Measurements from ENCODE around the gene C10orf71.

The C10orf71 gene

DNA sequence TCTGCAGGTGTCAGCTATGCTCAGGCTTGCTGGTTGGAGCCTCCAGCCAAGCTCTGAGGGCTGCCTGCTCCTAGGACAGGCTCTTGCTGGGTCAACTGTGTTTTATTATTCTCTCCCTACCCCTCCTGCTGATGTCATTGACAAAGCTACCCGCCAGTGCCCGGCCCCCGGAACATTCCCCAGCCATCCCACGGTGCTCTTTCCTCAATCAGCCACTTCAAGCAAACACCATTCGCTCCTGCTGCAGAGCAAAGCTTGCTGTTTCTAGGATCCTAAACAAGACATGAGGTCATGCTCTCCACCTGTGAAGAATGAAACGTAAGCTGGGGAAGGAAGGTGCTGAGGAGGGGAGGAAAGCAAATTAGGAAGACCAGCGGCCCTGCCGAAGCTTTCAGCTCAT, 2.1 kb upstream of the C10orf71 start:
- DNase-seq: no peak

DNA sequence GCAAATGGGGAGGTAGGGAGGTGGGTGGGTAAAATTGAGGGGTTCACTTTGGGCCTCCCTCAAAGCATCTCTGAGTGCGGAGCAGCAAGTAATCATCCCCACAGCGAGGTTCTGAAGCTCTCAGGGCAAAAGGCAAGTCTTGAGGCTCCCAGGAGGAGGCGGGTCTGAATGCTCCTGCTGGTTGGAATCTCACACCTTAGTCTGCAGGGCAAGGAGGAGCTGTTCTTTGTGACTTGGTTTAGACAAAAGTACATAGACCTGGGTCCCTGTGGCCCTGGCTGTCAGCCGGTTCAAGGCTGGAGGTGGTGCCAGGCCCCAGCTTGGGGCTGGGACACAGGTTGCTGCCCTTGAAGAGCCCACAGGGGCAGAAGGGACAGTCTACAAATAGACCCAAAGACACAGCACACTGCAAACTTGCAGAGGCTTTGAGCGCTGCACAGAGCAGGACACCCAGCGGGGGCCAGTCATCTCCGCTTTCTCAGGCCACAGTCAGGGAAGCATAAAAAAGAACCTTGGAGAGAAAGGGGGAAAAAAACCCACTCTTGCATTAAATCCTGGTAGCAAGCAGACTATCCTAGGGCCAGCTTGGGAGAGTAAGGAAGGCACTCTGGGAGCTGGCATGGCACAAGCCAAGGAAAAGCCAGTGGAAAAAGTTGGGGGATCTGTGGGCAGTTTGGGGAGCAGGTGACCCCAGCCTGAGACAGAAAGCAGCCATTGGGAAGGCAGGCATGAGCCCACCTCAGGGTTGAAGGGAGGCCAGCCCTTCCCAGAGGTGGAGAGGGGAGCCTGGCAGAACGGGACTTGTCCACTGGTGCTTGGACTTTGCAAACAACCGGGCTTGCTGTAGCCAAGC, 926 bp upstream of the C10orf71 start:
- no peak for DNase-seq

DNA sequence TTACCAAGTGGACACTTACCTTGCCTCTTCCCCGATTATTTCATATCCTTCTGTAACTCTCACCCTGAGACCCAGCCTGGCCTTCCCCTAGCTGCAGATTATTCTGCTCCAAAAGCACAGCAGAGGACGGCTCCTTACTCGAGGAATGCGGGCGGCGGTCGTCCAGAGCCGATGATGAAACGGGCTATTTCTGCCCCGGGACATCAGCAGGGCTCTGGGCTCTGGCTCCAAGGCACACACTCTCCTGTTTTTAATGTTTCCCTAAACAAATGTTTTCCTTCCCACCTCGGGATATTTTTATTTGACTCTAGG, 343 bp upstream of the C10orf71 start:
- no peak for DNase-seq

DNA sequence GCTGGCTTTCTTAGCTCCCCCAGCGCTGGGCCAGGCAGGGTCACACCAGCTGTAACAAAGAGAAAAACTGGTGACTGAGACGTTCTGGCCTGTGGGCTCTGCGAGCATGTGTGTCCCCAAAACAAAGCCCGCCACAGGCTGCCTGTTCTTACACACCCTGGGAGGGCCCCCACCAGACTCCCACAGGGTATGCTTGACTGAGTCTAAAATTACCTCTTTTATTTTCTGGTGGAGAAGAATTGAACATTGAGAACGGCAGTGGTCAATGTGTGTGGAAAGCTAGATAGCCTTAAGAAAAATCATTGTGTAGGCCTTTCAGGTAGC, 808 bp downstream of the C10orf71 start:
- DNase-seq: no peak

- no peak for DNase-seq
These were observed 1.4 kb downstream of the C10orf71 start for GRCh38 chr10:49300140-49300974.

GRCh38 chr10:49301302-49301701, 2.3 kb downstream of the C10orf71 start:
- DNase-seq: no peak

GRCh38 chr10:49302088-49302487, 3.1 kb downstream of the C10orf71 start:
- DNase-seq: no peak

GRCh38 chr10:49303711-49304110, 4.7 kb downstream of the C10orf71 start:
- no peak for DNase-seq

- no peak for DNase-seq
These were observed 5.2 kb downstream of the C10orf71 start for GRCh38 chr10:49304137-49304536.

- DNase-seq: no peak
These were observed 9.0 kb downstream of the C10orf71 start for GRCh38 chr10:49307921-49308320.

DNA sequence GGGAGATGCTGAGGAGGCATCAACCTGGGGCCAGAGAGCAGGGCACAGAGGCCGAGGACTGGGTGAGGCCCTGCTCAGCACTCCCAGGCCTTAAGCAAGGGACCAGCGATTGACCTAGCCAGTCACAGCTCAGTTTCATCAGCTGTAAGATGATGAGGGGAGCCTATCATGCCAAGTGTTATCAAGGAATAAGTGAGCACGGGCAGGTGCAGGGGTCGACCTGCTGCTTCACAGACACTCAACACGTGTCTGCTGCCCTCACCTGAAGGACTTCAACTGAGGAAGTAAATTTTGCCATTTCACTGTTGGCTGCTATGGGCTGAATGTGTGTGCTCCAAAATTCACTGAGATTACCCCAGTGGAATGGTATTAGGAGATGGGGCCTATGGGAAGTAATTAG, 9.9 kb downstream of the C10orf71 start:
- DNase-seq: no peak

DNA sequence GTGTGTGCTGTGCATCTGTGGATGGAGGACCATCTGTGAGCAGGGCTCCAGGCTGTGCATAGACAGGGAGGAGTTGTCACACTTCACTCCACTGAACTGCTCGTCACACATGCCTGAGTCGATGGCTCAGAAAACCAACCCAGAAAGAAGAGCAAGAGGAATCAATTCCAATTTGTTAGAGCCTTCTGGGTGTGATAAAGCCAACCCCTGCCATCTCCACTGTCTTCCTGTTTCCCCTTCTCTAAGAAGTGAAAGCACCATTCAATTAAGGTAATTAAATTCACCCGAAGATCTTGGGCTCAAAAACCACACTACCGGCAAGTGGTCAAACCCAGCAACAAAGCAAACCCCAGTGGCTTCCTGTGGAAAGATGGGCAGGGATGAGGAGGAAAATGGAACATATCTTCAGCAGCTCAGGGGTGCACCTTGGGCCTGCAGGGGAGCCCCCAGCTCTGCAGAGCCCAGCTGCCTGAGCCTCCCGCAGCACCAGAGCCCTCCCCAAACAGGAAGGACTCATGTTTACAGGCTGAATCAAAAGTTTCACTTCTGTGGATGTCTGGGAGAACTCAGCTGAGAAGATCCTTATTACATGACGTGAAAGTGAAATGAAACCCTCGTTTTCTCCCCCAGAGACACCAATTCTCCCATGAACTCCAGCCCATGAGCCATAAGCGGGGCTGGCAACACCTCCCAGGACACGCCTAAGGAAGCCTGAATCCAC, 10.9 kb downstream of the C10orf71 start:
- no peak for DNase-seq

- no peak for DNase-seq
These were observed 11.5 kb downstream of the C10orf71 start for GRCh38 chr10:49310460-49310859.

- DNase-seq: no peak
These were observed 12.1 kb downstream of the C10orf71 start for GRCh38 chr10:49310901-49311554.

GRCh38 chr10:49311555-49312236, 12.7 kb downstream of the C10orf71 start:
- DNase-seq: no peak

DNA sequence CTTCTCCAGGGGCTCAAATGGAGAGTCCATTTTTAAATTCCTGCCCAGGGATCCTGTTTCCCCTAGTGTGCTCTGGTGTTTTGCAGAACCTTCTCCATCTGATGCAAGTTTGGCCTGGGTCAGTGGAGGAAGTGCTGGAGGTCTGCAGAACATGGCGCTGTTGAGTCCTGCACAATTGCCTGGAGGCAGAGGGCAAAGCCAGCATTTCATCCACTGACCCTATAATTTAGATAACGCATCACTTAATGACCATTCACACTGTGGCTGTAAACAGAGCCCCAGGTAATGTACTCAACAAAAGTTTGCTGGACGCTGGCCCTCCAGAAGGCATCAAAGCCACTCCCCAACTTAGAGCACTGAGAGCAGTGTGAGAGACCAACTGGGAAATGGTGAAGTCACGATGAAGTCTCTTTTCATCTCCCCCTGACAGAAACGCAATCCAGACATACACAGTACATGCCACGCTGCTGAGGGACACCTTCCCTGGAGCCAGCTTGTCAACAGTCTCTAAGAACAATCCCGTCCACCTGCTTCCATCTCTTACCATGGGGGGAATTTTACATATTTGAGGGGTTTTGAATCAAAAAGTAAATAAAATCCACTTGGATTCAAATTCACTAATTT, 13.4 kb downstream of the C10orf71 start:
- no peak for DNase-seq

DNA sequence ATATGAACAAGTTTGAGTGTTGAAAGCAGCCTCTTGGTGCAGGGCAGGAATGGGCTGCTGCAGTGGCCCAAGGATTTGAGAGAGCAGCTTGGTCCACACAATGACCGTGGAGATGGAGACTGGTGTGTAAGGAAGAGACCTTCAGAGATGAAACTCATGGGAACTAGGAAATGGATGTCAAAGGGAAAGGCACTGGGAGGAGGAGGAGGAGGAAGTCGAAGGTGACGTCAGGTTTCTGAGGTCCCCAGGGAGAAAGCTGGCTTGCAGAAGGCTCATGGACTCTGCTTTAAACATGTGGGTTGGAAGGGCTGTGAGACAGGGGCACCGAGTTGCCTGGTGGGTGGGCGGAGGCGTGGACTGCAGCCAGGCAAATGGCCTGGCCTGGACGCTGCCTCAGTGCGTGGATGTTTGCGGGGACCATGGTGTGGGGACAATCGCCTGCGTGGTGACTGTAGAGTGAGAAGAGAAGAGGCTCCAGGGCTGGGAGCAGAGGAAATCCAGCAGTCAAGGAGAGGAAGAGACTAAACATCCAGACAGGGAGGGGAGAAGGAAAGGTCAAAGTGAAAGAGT, 14.6 kb downstream of the C10orf71 start:
- no peak for DNase-seq

GRCh38 chr10:49314806-49315205, 15.8 kb downstream of the C10orf71 start:
- DNase-seq: no peak

GRCh38 chr10:49318028-49318427, 19.1 kb downstream of the C10orf71 start:
- DNase-seq: no peak

DNA sequence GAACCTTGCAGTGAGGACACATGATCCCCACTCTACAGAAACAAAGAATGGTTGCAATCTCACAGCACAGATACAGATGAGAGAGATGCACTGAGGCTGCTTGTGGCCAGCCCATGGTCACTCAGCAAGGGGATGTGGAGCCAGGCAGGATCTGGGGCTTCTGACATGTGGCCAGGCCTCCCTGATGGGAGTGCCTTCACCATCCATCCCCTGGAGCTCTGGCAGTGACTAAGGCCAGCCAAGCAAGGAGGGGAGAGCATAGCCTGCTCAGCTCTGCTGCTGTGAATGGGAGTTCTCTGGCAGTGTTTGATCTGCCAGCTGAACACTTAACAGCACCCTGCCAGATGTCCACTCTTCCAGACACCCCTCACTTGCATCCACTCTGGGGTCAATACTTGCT, 19.8 kb downstream of the C10orf71 start:
- DNase-seq: no peak

DNA sequence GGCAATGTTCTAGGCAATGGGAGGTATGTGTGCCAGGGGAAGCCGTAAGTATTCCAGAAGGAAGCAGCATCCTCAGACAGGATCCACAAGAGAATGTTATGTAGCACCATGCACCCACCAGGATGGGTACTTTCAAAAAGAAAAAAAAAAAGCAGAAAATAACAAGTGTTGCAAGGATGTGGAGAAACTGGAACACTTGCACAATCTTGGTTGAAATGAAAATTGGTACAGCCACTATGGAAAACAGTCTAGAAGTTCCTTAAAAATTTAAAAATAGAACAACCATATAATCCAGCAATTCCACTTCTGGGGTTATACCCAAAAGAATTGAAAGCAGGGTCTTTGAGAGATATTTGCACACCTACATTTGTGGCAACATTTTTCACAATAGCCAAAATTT, 20.2 kb downstream of the C10orf71 start:
- DNase-seq: no peak

DNA sequence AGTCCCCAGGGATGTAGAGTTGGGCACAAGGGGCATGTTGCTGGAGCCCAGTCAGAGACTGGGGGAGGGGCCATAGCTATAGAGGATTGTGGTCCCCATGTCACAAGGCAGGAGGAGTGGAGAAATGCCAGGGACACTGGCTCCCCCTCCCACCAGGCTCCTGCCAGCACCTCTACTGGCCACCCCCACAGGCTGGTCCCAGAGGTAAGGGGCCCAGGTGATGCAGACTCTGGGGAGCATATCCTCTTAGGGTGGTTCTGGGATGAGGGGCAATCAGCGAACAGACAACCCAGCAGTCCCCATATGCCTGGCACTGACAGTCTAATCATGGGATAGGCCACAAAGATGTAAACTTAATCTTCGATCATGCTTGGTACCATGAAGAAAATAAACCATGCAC, 21.2 kb downstream of the C10orf71 start:
- DNase-seq: no peak
